ENCODE data around the gene FBXL17.

DNA sequence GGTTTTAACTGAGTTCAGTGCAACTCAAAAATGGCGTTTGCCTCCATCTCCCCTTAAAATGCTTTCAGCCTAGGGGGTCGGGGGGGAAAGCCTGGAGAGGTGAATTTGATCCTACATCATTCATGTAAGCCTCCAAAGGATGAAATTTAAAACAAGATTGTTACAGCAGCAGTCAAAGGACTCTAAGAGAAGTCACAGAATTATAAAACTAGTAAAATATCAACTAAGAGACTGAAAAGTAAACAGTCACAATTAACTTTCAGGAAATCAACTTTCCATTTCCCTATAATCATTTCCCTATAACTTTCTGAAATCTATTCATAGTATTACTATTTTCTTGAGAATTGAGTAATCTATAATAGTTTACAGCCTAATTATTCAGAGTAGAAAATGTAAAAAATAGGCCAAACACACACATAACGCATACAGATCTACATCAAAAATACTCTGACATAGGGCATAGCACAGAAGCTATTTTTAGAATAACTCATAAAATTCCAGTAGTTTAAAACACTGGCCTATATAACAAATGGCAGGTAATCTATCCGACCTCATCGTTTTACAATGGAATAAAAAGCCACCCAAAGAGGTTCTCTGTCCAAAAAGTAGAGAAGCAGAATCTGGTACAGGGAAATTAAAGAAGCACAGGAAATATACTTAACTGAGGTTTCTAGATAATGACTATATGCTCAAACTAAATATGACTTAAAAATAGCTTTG, 37.6 kb downstream of the FBXL17 start:
- TF ChIP-seq POLR2AphosphoS5 (IDR thresholded peaks at IDR 0.05; ENCODE audit: low read depth, low read length) = no peak
- TF ChIP-seq TAF1 (IDR thresholded peaks at IDR 0.05; ENCODE audit: borderline replicate concordance, insufficient read depth, low read length) = no peak
